ENCODE results near the gene GRID2IP.

Gene GRID2IP

DNA sequence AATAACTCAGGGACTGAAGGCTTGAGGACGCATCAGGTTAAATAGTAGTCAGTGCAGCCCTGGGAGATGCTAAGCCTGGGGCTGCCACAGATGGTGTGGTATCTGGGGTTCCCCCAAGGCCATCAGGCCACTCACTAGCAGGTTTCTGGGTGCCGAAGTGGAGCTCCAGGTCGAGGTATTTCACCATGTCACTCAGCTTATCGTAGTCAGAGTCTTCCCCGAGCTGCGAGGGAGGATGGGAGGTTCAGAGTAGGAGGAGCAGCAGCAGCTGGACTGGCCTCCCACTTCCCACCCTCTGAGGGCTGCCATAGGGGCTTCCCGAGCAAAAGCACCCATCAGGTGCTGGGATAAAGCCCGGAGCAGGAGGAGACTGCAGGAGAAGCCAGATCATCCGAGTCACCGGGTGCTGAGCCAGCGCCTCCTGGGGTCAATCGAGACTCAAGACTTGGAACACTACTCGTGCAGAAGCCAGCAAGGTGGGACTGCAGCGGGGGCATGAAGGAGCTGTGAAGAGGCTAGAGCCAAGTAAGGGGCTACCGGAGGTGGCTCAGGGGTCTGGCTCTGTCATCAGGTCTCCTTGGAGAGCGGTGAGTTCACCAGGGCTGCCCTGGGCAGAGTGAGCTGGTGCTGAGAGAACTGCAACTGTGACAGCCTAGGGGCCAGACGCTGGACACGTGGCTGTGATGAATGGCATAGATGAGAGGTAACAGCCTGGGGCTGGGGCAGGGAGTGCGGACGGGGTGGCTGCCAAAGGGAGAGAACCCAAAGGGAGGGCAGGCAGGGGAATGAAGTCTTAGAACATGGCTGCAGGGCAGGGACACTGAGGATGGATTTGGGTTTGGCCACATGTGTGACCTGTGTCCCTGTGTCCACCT lies 45.3 kb downstream of the GRID2IP start:
- H3K4me3 ChIP-seq (ENCODE audit: control insufficient read depth, low read depth, low read length), result no peak overlapping the region
- TF ChIP-seq, protein P1, sequence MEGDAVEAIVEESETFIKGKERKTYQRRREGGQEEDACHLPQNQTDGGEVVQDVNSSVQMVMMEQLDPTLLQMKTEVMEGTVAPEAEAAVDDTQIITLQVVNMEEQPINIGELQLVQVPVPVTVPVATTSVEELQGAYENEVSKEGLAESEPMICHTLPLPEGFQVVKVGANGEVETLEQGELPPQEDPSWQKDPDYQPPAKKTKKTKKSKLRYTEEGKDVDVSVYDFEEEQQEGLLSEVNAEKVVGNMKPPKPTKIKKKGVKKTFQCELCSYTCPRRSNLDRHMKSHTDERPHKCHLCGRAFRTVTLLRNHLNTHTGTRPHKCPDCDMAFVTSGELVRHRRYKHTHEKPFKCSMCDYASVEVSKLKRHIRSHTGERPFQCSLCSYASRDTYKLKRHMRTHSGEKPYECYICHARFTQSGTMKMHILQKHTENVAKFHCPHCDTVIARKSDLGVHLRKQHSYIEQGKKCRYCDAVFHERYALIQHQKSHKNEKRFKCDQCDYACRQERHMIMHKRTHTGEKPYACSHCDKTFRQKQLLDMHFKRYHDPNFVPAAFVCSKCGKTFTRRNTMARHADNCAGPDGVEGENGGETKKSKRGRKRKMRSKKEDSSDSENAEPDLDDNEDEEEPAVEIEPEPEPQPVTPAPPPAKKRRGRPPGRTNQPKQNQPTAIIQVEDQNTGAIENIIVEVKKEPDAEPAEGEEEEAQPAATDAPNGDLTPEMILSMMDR (conservative IDR thresholded peaks at IDR 0.05; ENCODE audit: control insufficient read depth, insufficient read depth, low read depth, low read length), result no peak
- DNase-seq (ENCODE audit: low read depth), result no peak

DNA sequence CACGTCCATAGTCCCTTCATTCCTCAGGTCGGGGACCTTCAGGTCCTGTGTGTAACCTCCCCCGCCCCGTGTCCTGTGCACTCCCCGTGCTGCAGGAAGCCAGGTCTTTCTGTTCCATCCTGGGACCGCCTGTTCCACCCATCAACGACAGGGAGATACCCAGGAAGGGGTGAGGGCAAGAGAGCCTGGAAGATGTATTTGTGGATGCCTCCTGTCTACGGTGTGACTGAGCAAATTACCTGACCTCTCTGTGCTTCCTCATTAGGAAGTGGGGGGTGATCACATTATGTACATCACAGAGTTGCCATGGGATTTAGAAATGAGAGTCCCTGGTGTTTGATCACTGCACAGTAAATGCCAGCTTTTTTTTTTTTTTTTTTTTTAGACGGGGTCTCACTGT lies 46.3 kb downstream of the GRID2IP start:
- no peak overlapping the region for H3K4me3 ChIP-seq (ENCODE audit: control insufficient read depth, low read depth, low read length)
- no peak for DNase-seq (ENCODE audit: low read depth)
- TF ChIP-seq, protein P1 (conservative IDR thresholded peaks at IDR 0.05; ENCODE audit: control insufficient read depth, insufficient read depth, low read depth, low read length), result no peak

DNA sequence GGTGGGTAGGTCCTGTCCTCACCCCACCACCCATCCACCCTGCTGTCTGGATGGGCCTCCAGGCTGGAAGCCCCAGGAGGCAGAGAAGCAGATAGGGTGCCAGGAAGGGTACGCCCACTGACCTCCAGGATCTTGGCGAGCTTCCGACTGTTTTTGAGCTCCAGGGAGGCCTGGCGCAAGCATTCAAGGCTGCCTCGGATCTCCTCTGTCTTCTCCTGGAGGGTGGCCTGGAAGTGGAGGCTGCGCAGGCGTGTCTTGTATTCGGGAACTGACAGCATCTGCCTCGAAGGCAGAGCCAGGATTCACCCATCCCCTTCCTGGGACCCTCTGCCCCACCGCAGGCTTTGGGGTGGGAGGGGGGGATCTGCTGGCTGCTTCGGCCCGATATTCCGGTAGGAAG lies 48.4 kb downstream of the GRID2IP start:
- TF ChIP-seq, protein P1 (conservative IDR thresholded peaks at IDR 0.05; ENCODE audit: control insufficient read depth, insufficient read depth, low read depth, low read length), result no peak
- no peak for DNase-seq (ENCODE audit: low read depth)
- H3K4me3 ChIP-seq (ENCODE audit: control insufficient read depth, low read depth, low read length), result no peak overlapping the region

DNA sequence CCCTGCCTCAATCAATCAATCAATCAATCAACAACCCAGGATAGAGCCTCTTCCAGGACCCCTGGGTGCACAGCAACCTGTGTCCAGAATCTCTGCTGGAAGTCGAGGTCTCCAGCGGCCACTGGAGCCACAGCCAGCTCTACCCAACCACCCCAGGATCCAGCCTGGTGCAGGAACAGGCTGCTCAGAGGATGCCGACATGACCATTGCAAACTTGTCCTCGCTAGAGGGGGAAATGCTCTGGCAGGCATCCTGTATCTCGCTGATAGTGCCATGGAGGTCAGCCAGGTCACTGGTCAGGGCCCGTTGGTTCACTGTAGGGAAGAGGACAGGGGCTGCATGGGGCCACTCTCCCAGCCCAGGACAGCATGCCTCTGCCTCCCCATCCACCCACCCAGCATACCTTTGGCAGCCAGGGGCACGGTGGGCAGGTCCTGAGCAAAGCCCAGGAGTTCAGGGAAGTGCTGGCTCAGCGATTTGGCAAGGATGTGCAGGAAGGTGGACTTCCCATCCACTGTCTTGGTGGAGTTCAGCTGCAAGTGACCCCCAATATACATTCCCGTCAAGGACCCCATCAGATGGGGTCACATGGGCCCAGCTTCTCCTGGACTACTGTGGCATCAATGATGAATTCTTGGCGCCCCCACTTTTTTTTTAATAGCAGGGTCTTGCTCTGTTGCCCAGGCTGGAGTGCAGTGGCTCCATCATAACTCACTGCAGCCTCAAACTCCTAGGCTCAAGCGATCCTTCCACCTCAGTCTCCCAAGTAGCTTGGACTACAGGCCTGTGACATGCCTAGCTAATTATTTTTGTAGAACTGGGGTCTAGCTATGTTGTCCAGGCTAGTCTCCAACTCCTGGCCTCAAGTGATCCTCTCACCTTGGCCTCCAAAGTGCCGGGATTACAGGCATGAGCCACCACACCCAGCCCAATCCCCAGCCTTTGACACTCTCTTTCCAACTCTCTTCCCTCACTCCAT lies 49.4 kb downstream of the GRID2IP start:
- TF ChIP-seq, protein P1 (conservative IDR thresholded peaks at IDR 0.05; ENCODE audit: control insufficient read depth, insufficient read depth, low read depth, low read length), result no peak
- no peak for DNase-seq (ENCODE audit: low read depth)

DNA sequence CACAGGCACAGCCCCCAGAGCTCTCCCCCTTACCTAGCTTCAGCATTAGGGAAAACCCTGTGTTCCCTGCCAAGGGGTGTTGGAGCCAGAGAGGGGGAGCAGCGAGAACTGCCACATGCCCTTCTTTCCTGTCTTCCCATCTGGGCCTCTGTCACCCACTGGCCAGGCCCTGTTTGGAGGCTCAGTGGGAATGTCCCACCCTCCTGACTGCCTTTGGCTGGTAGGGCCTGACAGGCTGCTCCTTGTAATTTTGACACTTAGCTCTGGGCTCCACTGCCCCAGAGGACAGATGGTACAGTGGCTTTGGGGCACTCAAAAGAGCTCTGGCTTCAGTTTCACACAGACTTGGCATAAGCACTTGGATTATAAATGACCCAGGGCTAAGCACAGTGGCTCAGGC lies 50.6 kb downstream of the GRID2IP start:
- TF ChIP-seq, protein P1 (conservative IDR thresholded peaks at IDR 0.05; ENCODE audit: control insufficient read depth, insufficient read depth, low read depth, low read length), result no peak
- H3K4me3 ChIP-seq (ENCODE audit: control insufficient read depth, low read depth, low read length), result no peak overlapping the region
- DNase-seq (ENCODE audit: low read depth), result no peak

More for the DNA sequence above, 49.4 kb downstream of the GRID2IP start:
- no peak overlapping the region for H3K4me3 ChIP-seq (ENCODE audit: control insufficient read depth, low read depth, low read length)

DNA sequence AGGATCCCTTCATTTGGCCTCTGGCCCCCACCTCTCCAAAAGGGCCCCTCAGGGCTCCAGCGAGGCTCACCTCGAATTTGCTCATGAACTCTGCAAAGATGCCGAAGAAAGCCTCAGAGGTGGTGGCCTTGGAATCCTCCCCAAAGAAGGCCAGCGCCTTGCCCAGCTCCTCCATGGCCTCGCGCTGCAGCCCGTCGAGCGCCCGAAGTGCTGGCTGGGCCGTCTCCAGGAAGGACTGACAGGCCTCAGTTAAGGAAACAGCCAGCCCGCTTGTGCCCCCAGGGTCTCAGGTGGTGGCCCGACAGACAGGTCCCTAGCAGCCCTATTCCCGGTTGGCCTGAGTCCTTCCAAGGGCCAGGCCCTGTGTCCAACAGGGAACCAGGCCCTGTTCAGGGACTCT lies 53.3 kb downstream of the GRID2IP start:
- DNase-seq (ENCODE audit: low read depth), result no peak
- no peak overlapping the region for H3K4me3 ChIP-seq (ENCODE audit: control insufficient read depth, low read depth, low read length)
- TF ChIP-seq, protein P1 (conservative IDR thresholded peaks at IDR 0.05; ENCODE audit: control insufficient read depth, insufficient read depth, low read depth, low read length), result no peak

Measured in fibroblast of mammary gland (primary cell).